B cell (primary cell): Measurements from ENCODE around the gene KATNB1. TPM values are rescaled to one million over a fixed set of nuclear protein-coding genes. Genes with fewer than 3 reads are reported as not detected.

Source experiments
- ATAC-seq: fragments of 200-7000 bp; cut with Tn5 transposase; one replicate; pipeline ENCODE4 v1.10.0; 2021; ENCODE audit warnings: low read depth, mild to moderate bottlenecking, moderate number of reproducible peaks, moderate library complexity
- CTCF ChIA-PET: fragments of 350-600 bp; sonication (Branson Sonifier 250); formaldehyde crosslinking; loops from one replicate; lab custom pipeline; 2021; ENCODE audit warnings: antibody characterized with exemption, inconsistent platforms; lab: Charles Lee
- POLR2A ChIA-PET: fragments of 350-600 bp; sonication (Branson Sonifier 250); formaldehyde crosslinking; loops from one replicate; lab custom pipeline; 2021; ENCODE audit warnings: antibody characterized with exemption; lab: Charles Lee
- DNase-seq: peaks from one replicate; pipeline ENCODE4 v3.0.0; 2013
- H2AFZ ChIP-seq: 2 replicates; pipeline ENCODE4 v1.6.1; 2012; ENCODE audit warnings: mild to moderate bottlenecking, low read depth, low read length; ENCODE audit not compliant: insufficient read depth, poor library complexity, severe bottlenecking
- H3K27ac ChIP-seq, 2 donors: 1 replicate in 1 of 2; 2 replicates in 1 of 2; pipeline ENCODE4 v1.5.1; 2012 to 2013; ENCODE audit warnings: low read length in 2 of 2, mild to moderate bottlenecking in 2 of 2, moderate library complexity in 1 of 2
- H3K27me3 ChIP-seq, 4 experiments: fragments of 200-600 bp in 1 of 4; sonication (generic) in 1 of 4; replicated peaks in 1 of 4; 1 replicate in 2 of 4; 2 replicates in 2 of 4; pipeline versions ENCODE4 v1.6.1 to v1.7.0; 2013 to 2016; ENCODE audit warnings: low read length in 3 of 4, mild to moderate bottlenecking in 2 of 4, mixed read lengths in 1 of 4, moderate library complexity in 1 of 4; ENCODE audit not compliant: insufficient read depth in 4 of 4, control insufficient read depth in 3 of 4; ENCODE audit errors: control extremely low read depth in 1 of 4
- H3K36me3 ChIP-seq, 2 experiments: replicated peaks in 1 of 2; 1 replicate in 1 of 2; 2 replicates in 1 of 2; pipeline versions ENCODE4 v1.6.1 to v1.7.1; 2013; ENCODE audit warnings: low read length in 1 of 2; ENCODE audit not compliant: insufficient read depth in 2 of 2, control insufficient read depth in 1 of 2; ENCODE audit errors: control extremely low read depth in 1 of 2, extremely low read depth in 1 of 2
- H3K4me1 ChIP-seq, 2 donors: fragments of 200-600 bp in 1 of 2; sonication (generic) in 1 of 2; 1 replicate in 1 of 2; 2 replicates in 1 of 2; pipeline versions ENCODE4 v1.5.1 to v1.6.1; 2013 to 2017; ENCODE audit warnings: low read length in 2 of 2; ENCODE audit not compliant: control insufficient read depth in 2 of 2, insufficient read depth in 2 of 2
- H3K4me2 ChIP-seq: replicated peaks from 2 replicates; pipeline ENCODE3; 2012; ENCODE audit warnings: mild to moderate bottlenecking, low read depth, low read length; ENCODE audit not compliant: poor library complexity, severe bottlenecking
- H3K4me3 ChIP-seq, 5 experiments: fragments of 200-600 bp in 1 of 5; sonication (generic) in 1 of 5; 1 replicate in 3 of 5; 2 replicates in 2 of 5; pipeline versions ENCODE4 v1.5.1 to v1.7.0; 2011 to 2016; ENCODE audit warnings: low read length in 4 of 5, mild to moderate bottlenecking in 4 of 5, low read depth in 2 of 5, control low read depth in 1 of 5, moderate library complexity in 1 of 5; ENCODE audit not compliant: insufficient read depth in 1 of 5; ENCODE audit errors: control extremely low read depth in 1 of 5, extremely low read depth in 1 of 5
- H3K79me2 ChIP-seq: fragments of 200-600 bp; sonication (generic); one replicate; pipeline ENCODE4 v1.6.0; 2016; ENCODE audit warnings: low read length; ENCODE audit not compliant: control insufficient read depth, insufficient read depth
- H3K9ac ChIP-seq: fragments of 200-600 bp; sonication (generic); 2 replicates; pipeline ENCODE4 v1.6.1; 2017; ENCODE audit warnings: mild to moderate bottlenecking, low read length, moderate library complexity
- H3K9me3 ChIP-seq, 3 donors: one replicate each; pipeline versions ENCODE4 v1.6.1 to v1.7.1; 2013; ENCODE audit warnings: low read length in 2 of 3; ENCODE audit not compliant: control insufficient read depth in 2 of 3, insufficient read depth in 1 of 3; ENCODE audit errors: control extremely low read depth in 1 of 3
- H4K20me1 ChIP-seq: 2 replicates; pipeline ENCODE4 v1.6.0; 2012; ENCODE audit warnings: mild to moderate bottlenecking, low read length; ENCODE audit not compliant: insufficient read depth, control insufficient read depth, poor library complexity, severe bottlenecking
- H3K27ac Mint-ChIP-seq: one replicate; pipeline ENCODE4 v1.8.0; 2021; ENCODE audit warnings: mixed read lengths
- H3K27me3 Mint-ChIP-seq: one replicate; pipeline ENCODE4 v1.8.0; 2021; ENCODE audit warnings: mixed read lengths
- H3K4me1 Mint-ChIP-seq: one replicate; pipeline ENCODE4 v1.8.0; 2021; ENCODE audit warnings: mixed read lengths
- H3K4me3 Mint-ChIP-seq: one replicate; pipeline ENCODE4 v1.8.0; 2021; ENCODE audit warnings: mixed read lengths
- H3K9me3 Mint-ChIP-seq: one replicate; pipeline ENCODE4 v1.8.0; 2022; ENCODE audit warnings: mixed read lengths; ENCODE audit not compliant: insufficient read depth
- EZH2 ChIP-seq: IDR thresholded peaks from 2 replicates; pipeline ENCODE4 v1.6.1; 2012; ENCODE audit warnings: borderline replicate concordance, low read depth, mild to moderate bottlenecking, moderate library complexity, low read length; ENCODE audit not compliant: insufficient read depth, poor library complexity, severe bottlenecking
- WGBS: methylation state at CpG from one replicate; pipeline ENCODE4 v1.1.5; 2013; ENCODE audit warnings: missing lambda C conversion rate; ENCODE audit not compliant: insufficient coverage; 5-methylcytosine and 5-hydroxymethylcytosine counted together
- intact Hi-C: fragments of 100-400 bp; cut with micrococcal nuclease; formaldehyde crosslinking; loops from one replicate; pipeline ENCODE4 v1.10.0; 2022
- polyA plus RNA-seq: library from polyadenylated mRNA; depleted of rRNA; stranded (reverse); fragments of >200 nt; gene quantifications from 2 replicates; pipeline ENCODE4 v1.2.3, GENCODE V29; 2012
- total RNA-seq, 2 donors: library from RNA; stranded (reverse); fragments of 120-200 nt in 1 of 2; gene quantifications; 1 replicate in 1 of 2; 2 replicates in 1 of 2; pipeline versions ENCODE4 v1.2.3 to v1.2.4, GENCODE V29; 2013 to 2022
- TF ChIP-seq, protein P1 (sequence below): fragments of 200-600 bp; IDR thresholded peaks from one replicate; pipeline ENCODE4 v1.8.0; 2022; ENCODE audit warnings: antibody characterized with exemption, mild to moderate bottlenecking

KATNB1 gene
- total and polyA plus RNA-seq, 2 donors (not counting 1 experiment from before 2014, with no cell fraction given), result 20.3 to 29.0 TPM

DNA sequence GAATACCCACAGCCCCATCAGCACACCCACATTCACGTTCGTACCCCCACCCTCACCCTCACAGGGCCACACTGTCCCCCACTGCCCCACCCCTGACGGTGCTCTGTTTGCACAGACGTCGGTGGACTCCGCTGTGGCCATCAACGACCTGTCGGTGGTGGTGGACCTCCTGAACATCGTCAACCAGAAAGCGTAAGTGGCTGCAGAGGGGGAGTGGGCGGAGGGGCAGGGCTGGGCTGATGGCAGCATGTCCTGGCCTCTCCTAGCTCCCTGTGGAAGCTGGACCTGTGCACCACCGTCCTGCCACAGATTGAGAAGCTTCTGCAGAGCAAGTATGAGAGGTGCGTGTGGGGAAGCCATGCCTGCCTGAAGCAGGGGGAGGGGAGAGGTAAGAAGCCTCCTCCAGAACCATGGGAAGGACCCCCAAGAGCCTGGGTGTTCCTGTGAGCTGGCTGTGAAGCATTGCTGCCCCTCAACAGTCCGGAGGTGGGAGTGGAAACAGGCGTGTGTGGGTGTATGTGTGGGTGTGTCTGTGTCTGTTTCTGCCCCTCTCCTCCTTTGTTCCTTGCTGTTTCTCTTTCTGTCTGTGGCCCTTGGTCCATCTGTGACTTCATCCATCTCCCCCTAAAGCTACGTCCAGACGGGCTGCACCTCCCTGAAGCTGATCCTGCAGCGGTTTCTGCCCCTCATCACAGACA lies 20.3 kb downstream of the KATNB1 start:
- H3K4me2 ChIP-seq, result no peak overlapping the region
- no peaks in the 10 kb centered on the region for H4K20me1 ChIP-seq
- 96% methylated on average over 14 of the region's 18 CpGs for WGBS
- H3K4me3 Mint-ChIP-seq, result no peak overlapping the region
- DNase-seq, result no peak
- H3K4me3 ChIP-seq, result no peak overlapping the region
- no peaks in the 10 kb centered on the region for H3K4me1 Mint-ChIP-seq
- H3K9me3 ChIP-seq, result no peaks in the 10 kb centered on the region
- ChIA-PET CTCF (interaction anchor here (0.6 to 0.9 kb wide), 2 partner anchors 176 to 249 kb away, joined by 3 read pairs; no protein-coding TSS in a partner anchor), POLR2A (interaction anchor here (0.6 kb wide), 1 partner anchor 310 kb away, joined by 3 read pairs; no protein-coding TSS in a partner anchor)
- no peaks in the 10 kb centered on the region for H3K79me2 ChIP-seq
- H3K36me3 ChIP-seq, result peaks cover 0 to 3% of the 10 kb centered on the region in 2 experiments
- no peak overlapping the region for H3K27ac Mint-ChIP-seq
- intact Hi-C loops, result no loop called here
- no peak for ATAC-seq
- no peak overlapping the region for H2AFZ ChIP-seq
- H3K27me3 ChIP-seq, result no peaks in the 10 kb centered on the region
- H3K27me3 Mint-ChIP-seq, result no peaks in the 10 kb centered on the region
- H3K9ac ChIP-seq, result no peak overlapping the region
- H3K4me1 ChIP-seq, result peaks cover 0 to 3% of the 10 kb centered on the region in 2 donors
- H3K9me3 Mint-ChIP-seq, result no peaks in the 10 kb centered on the region
- no peak overlapping the region for H3K27ac ChIP-seq
- TF ChIP-seq, protein P1, sequence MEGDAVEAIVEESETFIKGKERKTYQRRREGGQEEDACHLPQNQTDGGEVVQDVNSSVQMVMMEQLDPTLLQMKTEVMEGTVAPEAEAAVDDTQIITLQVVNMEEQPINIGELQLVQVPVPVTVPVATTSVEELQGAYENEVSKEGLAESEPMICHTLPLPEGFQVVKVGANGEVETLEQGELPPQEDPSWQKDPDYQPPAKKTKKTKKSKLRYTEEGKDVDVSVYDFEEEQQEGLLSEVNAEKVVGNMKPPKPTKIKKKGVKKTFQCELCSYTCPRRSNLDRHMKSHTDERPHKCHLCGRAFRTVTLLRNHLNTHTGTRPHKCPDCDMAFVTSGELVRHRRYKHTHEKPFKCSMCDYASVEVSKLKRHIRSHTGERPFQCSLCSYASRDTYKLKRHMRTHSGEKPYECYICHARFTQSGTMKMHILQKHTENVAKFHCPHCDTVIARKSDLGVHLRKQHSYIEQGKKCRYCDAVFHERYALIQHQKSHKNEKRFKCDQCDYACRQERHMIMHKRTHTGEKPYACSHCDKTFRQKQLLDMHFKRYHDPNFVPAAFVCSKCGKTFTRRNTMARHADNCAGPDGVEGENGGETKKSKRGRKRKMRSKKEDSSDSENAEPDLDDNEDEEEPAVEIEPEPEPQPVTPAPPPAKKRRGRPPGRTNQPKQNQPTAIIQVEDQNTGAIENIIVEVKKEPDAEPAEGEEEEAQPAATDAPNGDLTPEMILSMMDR, result no peak
- TF ChIP-seq EZH2, result no peak
